ENCODE measurements around the gene MCRIP2.

MCRIP2 gene

GRCh38 chr16:617855-618254 is 23.8 kb upstream of the MCRIP2 start:
- no peak for DNase-seq

GRCh38 chr16:619476-620100 is 22.0 kb upstream of the MCRIP2 start:
- DNase-seq, result no peak

GRCh38 chr16:620700-621525 is 20.7 kb upstream of the MCRIP2 start:
- DNase-seq, result no peak

GRCh38 chr16:621526-622105 is 20.0 kb upstream of the MCRIP2 start:
- no peak for DNase-seq

GRCh38 chr16:622920-623280 is 18.7 kb upstream of the MCRIP2 start:
- no peak for DNase-seq

GRCh38 chr16:624526-625070 is 17.0 kb upstream of the MCRIP2 start:
- DNase-seq, result no peak

GRCh38 chr16:625117-625976 is 16.3 kb upstream of the MCRIP2 start:
- DNase-seq, result no peak

GRCh38 chr16:625977-626765 is 15.5 kb upstream of the MCRIP2 start:
- no peak for DNase-seq

GRCh38 chr16:626787-627453 is 14.7 kb upstream of the MCRIP2 start:
- no peak for DNase-seq

GRCh38 chr16:627454-628239 is 14.0 kb upstream of the MCRIP2 start:
- DNase-seq, result no peak

GRCh38 chr16:628321-629061 is 13.1 kb upstream of the MCRIP2 start:
- no peak for DNase-seq

- DNase-seq, result no peak
These were observed 12.3 kb upstream of the MCRIP2 start for GRCh38 chr16:629185-629832.

GRCh38 chr16:629833-630248 is 11.8 kb upstream of the MCRIP2 start:
- DNase-seq, result no peak

GRCh38 chr16:630249-630814 is 11.3 kb upstream of the MCRIP2 start:
- no peak for DNase-seq

- no peak for DNase-seq
These were observed 10.7 kb upstream of the MCRIP2 start, which contains the start of gene WFIKKN1 for GRCh38 chr16:630815-631405. Gene WFIKKN1, plus strand, starts transcription at chr16:630985. Its CDS starts 269 bp downstream, at chr16:631254.

GRCh38 chr16:631808-632358 is 9.7 kb upstream of the MCRIP2 start:
- no peak for DNase-seq

- DNase-seq, result no peak
These were observed 8.9 kb upstream of the MCRIP2 start for GRCh38 chr16:632486-633335.
